ENCODE data around the gene NGFR. TPM values are rescaled to one million over a fixed set of nuclear protein-coding genes. Genes with fewer than 3 reads are reported as not detected.

NGFR gene
- total and polyA plus RNA-seq, 12 donors = 1.8 to 22.9 (median 4.7) TPM

DNA sequence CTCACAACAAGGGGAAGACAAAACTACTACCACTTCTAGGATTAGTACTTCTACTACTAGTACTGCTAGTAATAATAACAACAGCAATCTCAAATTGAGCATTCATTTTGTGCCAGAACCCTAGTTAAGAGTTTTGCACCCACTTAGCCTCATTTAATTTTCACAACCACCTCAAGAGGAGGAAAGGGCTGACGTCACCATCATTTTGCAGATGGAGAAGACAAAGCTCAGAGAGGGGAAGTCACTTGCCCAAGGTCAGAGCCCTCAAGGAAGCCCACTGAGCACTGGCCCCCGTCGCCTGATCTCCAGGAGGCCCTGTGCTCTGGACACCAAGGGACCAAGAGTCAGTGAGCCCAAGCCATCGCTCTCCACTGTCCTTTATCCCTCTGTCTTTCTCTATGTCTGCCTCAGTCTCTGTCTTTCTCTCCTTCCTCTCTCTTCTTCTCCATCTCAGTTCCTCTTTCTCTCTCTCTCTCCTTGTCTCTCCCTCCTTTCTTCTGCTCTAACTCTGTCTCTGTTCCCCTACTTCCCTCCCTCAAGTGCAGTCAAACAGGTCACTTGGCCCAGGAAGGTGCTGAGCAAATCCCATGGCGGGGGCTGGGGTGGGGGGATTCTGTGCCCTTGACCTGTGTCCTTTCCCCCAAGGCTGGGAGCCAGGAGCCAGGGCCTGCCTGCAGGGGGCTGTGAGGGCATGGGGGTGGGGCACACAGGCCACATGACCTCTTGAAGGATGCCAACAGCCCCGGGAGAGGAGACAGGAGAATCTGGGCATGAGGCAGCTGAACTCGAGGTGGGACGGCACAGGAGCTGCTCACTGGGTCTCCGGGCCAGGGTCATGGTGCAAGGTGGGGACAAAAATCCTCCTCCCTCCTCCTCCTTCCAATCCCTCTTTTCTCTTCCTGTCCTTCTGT, 11.2 kb upstream of the NGFR start:
- no peaks in the 10 kb centered on the region for H3K36me3 ChIP-seq
- 62 to 63% methylated on average over 9 of the region's 9 CpGs for WGBS, 2 donors
- H3K4me1 ChIP-seq = peaks cover 0 to 9% (median 0%) of the 10 kb centered on the region in 9 donors
- ATAC-seq (no peak), DNase-seq (no peak)
- intact Hi-C loops (cut with DNase I) = no loop called here
- peaks cover 0 to 94% (median 77%) of the 10 kb centered on the region in 7 donors for H3K27me3 ChIP-seq
- no peak overlapping the region for H3K4me3 ChIP-seq
- TF ChIP-seq, protein P1, sequence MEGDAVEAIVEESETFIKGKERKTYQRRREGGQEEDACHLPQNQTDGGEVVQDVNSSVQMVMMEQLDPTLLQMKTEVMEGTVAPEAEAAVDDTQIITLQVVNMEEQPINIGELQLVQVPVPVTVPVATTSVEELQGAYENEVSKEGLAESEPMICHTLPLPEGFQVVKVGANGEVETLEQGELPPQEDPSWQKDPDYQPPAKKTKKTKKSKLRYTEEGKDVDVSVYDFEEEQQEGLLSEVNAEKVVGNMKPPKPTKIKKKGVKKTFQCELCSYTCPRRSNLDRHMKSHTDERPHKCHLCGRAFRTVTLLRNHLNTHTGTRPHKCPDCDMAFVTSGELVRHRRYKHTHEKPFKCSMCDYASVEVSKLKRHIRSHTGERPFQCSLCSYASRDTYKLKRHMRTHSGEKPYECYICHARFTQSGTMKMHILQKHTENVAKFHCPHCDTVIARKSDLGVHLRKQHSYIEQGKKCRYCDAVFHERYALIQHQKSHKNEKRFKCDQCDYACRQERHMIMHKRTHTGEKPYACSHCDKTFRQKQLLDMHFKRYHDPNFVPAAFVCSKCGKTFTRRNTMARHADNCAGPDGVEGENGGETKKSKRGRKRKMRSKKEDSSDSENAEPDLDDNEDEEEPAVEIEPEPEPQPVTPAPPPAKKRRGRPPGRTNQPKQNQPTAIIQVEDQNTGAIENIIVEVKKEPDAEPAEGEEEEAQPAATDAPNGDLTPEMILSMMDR (IDR thresholded peaks at IDR 0.05) = no peak
- H3K27ac ChIP-seq = no peak overlapping the region
- no peaks in the 10 kb centered on the region for H3K9me3 ChIP-seq

DNA sequence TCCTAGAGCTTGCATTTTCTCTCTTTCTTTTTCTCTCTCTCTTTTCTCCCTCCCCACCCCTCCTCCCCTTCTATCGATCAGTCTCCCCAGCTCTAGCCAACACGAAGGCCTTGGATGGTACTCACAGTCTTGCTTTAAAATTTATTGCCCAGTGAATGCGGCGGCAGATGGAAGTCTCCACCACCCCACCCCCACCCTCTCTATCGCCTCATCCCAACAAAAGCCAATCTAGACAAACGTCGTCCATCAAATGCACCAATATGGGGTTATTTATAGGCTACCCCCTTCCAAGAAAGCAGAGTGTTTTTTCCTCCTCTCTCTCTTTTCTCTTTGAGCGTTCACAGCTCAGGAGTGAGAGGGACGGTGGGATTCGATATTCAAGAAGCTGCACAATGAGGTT, 10.5 kb upstream of the NGFR start:
- TF ChIP-seq, protein P1 (IDR thresholded peaks at IDR 0.05) = no peak
- H3K27me3 ChIP-seq = peaks cover 0 to 94% (median 74%) of the 10 kb centered on the region in 7 donors

DNA sequence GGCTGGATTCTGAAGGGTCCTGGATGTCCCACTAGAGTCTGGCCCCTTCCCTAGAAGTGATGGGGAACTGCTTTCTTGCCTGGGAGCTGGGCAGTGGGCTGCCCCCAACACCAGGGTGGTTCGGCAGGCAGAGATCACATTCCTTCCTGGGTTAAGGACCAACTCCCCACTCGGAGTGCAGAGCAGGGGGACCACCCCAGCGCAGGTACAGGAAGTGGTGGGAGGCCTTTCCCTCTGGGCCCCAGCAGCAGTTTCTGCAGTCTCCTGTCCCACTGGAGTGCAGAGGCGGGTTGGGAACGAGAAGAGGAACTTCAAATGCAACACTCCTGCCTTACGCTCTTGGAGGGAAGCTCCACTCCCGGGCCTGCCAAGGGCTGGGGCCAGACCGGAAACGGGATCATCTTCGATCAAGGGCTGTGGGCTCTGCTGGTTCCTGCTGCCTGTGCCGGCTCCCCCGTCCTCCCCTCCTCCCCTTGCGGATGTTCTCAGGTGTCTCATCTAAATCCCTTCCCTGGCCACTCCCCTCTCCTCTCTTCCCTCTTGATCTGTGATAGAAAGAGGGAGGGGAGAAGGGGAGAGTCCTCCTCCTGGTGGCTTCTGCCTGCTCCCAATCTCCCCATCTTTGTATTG, 9.0 kb upstream of the NGFR start:
- H3K9me3 ChIP-seq = no peaks in the 10 kb centered on the region
- 21 to 25% methylated on average over 13 of the region's 13 CpGs for WGBS, 2 donors
- H3K27me3 ChIP-seq = peaks cover 0 to 95% (median 73%) of the 10 kb centered on the region in 7 donors
- peaks cover 0 to 9% (median 0%) of the 10 kb centered on the region in 9 donors for H3K4me1 ChIP-seq
- DNase-seq (no peak), ATAC-seq (peak in 3 of 8 donors; percentile 21 to 35 (median 21))
- intact Hi-C loops (cut with DNase I) = no loop called here
- H3K27ac ChIP-seq = no peak overlapping the region
- TF ChIP-seq, protein P1 (IDR thresholded peaks at IDR 0.05) = no peak
- no peaks in the 10 kb centered on the region for H3K36me3 ChIP-seq
- no peak overlapping the region for H3K4me3 ChIP-seq

More for the DNA sequence above, 10.5 kb upstream of the NGFR start:
- WGBS, 2 donors = 65 to 69% methylated on average over 10 of the region's 10 CpGs
- intact Hi-C loops (cut with DNase I) = no loop called here
- Histone ChIP-seq H3K27ac (no peak overlapping the region), H3K36me3 (no peaks in the 10 kb centered on the region), H3K9me3 (no peaks in the 10 kb centered on the region), H3K4me1 (peaks cover 0 to 9% (median 0%) of the 10 kb centered on the region in 9 donors), H3K4me3 (no peak overlapping the region)
- ATAC-seq (no peak), DNase-seq (no peak)

DNA sequence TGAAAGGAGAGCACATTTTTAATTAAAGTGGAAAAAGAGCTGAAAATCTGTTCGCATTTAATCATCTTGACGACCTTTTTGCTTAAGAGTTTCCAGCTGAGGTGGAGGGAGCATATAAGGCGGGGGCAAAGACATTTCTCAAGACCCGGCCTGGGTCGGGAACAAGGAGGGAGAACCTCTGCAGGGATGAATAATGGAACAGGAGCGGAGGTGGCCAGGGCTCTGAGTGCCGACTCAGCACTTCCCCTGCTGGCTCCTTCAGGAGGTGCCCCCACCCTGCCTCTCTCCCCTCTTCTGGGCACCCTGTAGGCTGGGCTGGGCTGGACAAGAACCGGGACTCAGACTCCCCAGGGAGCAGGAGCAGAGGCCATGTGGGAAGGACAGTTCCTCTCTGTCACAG, 7.9 kb upstream of the NGFR start:
- Histone ChIP-seq H3K27ac (no peak overlapping the region), H3K27me3 (peaks cover 0 to 94% (median 78%) of the 10 kb centered on the region in 7 donors), H3K4me1 (peaks cover 0 to 9% (median 0%) of the 10 kb centered on the region in 9 donors), H3K9me3 (no peaks in the 10 kb centered on the region), H3K4me3 (no peak overlapping the region), H3K36me3 (no peaks in the 10 kb centered on the region)
- 73 to 81% methylated on average over 8 of the region's 8 CpGs for WGBS, 2 donors
- ATAC-seq (no peak), DNase-seq (no peak)
- intact Hi-C loops (cut with DNase I) = no loop called here
- TF ChIP-seq, protein P1 (IDR thresholded peaks at IDR 0.05) = no peak

All from heart right ventricle (tissue), 16 donors.